ENCODE data around the gene ADARB1.

Gene ADARB1

GRCh38 chr21:45246386-45247320 lies 172.3 kb downstream of the ADARB1 start:
- no peak for DNase-seq (ENCODE audit: low read depth in 1 of 2, low spot score in 1 of 2)

DNA sequence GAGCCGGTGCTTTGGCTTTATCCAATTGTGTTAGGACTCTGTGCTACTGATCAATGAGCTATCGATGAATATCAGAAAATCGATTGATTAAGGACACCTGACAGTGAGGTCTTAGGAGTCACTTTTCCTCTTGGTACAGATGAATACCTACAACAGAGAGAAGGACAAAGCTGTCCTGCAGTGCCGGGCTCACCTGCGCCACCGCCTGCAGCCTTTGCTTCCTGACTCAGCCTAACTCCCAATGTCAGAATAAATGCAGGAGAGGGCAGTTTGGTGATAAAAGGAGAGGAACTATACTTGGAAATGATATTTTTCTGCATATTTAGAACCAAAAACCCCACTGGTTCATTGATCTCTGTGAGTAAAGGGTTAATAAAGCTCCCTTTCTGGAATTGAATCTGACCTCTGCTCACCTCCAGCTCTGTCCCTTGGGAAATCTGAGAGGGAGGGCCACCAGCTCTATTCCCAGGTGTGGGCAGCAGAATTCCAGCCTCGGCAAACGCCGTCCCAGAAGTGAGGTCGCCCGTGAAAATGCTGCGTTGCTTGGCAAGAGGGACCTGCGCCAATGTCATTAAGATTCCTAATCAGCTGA lies 174.0 kb downstream of the ADARB1 start:
- DNase-seq (ENCODE audit: low read depth in 1 of 2, low spot score in 1 of 2), result no peak

DNA sequence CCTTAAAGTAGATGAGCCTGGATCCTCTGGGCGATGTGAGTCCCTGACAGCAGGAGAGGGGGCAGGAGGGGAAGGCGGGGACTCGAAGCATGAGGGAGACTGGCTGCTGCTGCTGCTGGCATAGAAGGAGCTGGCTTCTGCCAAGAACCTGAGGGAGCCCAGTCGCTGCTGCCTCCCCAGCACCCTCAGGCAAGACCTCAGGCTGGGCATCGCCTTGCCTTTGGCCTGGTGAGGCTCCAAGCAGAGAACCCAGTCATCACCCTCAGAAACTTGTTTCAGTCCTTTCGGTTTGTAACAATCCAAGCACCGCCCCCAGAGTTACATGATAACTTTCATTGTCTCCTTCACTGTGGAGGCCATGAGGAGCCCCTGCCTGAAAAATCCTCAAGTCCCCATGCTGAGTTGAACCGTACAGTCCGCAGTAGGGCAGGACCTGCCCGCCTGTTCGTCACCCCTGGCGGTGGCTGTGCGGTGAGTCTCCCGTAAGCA lies 174.6 kb downstream of the ADARB1 start:
- DNase-seq (ENCODE audit: low read depth in 1 of 2, low spot score in 1 of 2), result no peak

DNA sequence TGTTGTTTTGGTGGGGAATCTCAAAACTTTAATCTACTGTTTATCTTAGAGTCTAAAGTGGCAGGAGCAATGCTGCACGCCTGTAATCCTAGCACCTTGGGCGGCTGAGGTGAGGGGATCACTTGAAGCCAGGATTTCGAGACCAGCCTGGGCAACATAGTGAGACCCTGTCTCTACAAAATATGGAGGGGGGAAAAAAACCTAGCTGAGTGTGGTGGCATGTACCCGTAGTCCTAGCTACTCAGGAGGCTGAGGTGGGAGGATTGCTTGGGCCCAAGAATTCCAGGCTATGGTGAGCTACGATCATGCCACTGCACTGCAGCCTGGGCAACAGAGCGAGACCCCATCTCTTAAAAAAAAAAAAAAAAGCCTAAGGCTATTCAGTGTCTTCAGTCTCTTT lies 175.2 kb downstream of the ADARB1 start:
- DNase-seq (ENCODE audit: low read depth in 1 of 2, low spot score in 1 of 2), result no peak

GRCh38 chr21:45250272-45250671 lies 175.9 kb downstream of the ADARB1 start:
- DNase-seq (ENCODE audit: low read depth in 1 of 2, low spot score in 1 of 2), result no peak

DNA sequence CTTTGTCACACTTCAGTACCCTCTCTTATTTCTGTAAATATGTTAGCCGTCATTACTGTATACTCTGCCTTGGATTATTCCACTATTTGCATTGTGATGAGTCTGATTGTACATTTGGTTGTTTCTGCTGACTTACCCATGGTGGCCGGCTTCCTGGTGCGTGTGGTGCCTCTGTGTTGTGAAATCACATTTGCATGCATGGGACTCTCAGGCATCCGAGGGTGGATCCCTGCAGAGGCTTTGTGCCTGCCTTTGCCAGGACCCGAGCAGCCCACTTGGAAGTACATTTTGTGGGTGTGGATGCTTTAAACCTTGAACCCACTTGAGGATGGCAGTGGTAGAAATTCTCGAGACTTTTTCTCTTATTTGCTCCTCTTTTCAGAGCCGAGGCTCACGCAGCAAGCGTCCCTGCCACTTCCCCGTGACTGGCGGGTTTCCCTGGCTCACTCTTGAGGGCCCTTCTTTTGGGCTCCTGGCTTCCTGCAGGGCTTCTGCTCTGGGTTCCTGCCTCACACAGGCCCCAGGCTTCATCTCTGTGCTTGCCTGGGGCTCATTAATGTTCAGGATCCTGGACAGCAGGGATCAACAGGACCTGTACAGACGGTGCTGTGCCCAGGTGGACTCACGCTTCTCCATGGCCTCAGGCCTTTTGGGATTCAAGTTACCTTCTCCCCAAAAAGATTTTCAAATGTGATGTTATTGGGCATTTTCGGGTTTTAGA lies 176.7 kb downstream of the ADARB1 start:
- no peak for DNase-seq (ENCODE audit: low read depth in 1 of 2, low spot score in 1 of 2)

DNA sequence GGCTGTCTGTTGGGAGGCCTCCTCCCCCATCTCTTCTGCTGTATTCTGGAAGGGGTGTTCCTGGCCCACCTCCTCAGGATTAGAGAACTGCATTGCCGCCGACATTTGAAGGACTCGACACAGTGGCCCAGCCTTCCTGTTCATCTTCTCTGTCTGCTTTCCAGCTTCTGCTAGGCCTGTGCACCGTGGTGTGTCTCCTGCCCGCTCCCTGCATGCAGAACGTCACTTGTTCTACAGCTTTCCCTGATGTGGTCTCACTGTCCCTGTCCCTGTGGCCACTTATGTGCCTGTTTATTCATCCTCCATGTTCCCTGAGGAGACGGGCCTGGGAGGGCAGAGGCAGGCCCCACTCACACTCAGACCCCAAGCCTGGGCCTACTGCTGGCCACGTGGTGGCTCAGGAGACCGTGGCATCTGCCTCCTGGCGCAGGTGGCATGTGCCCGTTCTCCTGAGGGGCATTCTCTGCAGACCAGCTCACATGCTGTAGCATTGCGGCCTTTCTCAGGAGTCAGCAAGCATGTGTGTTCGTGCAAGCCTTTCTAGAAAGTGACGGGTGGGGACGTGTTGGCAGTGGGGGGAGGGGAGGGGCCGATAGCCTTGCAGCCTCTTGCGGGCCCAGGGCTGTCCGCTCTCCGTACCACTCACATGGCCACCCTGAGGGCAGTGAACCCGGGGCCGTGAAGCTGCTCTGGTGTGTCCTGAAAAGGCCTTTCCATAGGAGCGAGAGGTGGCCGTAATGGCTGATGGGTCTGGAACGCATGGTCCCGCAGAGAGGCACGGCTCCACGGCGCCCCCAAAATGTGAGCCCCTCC lies 177.5 kb downstream of the ADARB1 start:
- DNase-seq (ENCODE audit: low read depth in 1 of 2, low spot score in 1 of 2), result no peak

DNA sequence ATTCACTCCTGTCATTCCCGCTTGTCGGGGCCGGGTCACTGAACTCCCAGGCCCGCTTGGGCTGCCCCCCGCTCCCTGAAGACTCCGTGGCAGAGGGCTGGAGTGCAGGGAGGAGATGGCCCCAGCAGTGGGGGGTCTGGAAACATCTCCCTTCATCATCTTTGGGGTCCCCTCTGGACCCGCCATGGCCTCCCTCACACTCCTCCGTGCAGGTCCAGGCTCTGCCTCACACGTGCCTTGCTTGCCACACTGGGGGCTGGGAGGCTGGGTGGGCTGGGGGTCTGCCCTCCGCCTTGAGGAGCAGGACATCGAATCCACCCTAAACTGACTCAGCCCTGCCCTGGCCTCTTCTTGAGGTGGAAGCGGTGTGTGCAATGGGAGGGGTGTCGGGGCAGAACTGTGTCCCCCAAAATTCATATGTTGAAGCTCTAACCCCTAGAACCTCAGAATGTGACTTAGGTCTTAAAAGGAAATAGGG lies 178.1 kb downstream of the ADARB1 start:
- DNase-seq (ENCODE audit: low read depth in 1 of 2, low spot score in 1 of 2), result no peak

DNA sequence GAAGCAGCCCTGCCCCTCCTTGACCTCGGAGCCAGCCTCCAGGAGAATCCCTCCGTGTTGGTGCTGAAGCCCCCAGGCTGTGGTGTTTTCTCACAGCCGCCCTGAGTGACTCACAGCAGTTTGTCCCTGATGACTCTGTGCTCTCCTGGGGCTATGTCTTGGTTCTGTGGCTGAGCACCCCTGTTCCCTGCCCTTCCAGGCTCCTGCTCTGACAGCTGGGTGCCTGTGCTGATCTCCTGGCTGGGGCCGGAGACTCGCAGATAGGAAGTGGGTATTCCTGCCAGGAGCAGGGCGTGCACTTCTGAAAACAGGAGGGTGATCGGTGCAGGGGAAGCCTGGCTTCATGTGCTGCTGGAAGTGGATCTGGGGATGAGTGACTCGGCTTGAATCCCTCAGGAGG lies 178.8 kb downstream of the ADARB1 start:
- no peak for DNase-seq (ENCODE audit: low read depth in 1 of 2, low spot score in 1 of 2)

DNA sequence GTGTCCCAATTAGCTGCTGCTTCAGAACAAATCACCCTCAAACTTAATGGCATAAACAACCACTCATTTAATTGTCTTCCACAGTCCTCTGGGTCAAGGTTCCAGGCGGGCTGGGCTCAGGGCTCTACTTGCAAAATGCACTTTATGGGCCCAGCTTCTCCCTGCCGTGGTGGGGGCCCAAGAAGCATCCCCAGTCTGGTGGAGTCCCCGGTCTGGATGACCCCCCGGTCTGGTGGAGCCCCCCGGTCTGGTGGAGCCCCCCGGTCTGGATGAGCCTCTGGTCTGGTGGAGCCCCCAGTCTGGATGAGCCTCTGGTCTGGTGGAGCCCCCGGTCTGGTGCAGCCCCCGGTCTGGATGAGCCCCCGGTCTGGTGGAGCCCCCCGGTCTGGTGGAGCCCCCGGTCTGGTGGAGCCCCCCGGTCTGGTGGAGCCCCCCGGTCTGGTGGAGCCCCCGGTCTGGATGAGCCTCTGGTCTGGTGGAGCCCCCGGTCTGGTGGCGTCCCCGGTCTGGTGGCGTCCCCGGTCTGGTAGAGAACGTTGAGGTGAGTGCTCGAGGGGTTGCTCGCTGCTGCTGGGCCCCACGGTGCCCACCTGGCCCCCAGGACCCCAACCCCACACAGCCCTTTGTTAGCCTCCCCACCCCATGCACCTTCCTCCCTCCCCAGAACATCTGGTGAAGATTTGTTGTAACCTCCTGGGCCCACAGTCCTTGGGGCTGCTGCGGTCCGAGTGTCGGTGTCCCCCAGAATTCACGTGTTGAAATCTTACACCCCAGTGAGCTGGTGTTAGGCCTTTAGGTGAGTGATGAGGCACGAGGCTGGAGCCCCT lies 179.5 kb downstream of the ADARB1 start:
- DNase-seq (ENCODE audit: low read depth in 1 of 2, low spot score in 1 of 2), result no peak

DNA sequence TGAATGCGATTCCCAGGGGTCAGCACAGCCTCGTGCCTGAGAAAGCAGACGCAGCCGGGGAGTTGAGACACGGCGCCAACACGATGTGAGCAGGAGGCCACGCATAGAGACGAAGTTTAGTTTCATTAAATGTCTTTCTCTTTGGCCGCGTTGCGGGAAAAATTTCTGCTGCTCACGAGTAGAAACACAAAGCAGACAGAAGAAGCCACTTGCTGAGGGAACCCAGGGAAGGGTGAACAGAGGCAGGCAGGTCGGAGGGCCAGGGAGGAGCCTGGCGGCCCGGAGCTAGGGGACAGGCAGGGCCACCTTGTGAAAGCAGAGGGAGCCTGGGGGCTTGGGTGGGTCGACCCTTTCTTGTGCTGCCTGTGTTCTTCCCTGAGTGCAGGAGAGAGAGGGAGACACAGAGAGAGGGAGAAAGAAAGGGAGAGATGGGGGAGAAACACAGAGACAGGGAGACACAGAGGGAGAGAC lies 180.1 kb downstream of the ADARB1 start:
- DNase-seq (ENCODE audit: low read depth in 1 of 2, low spot score in 1 of 2), result no peak

DNA sequence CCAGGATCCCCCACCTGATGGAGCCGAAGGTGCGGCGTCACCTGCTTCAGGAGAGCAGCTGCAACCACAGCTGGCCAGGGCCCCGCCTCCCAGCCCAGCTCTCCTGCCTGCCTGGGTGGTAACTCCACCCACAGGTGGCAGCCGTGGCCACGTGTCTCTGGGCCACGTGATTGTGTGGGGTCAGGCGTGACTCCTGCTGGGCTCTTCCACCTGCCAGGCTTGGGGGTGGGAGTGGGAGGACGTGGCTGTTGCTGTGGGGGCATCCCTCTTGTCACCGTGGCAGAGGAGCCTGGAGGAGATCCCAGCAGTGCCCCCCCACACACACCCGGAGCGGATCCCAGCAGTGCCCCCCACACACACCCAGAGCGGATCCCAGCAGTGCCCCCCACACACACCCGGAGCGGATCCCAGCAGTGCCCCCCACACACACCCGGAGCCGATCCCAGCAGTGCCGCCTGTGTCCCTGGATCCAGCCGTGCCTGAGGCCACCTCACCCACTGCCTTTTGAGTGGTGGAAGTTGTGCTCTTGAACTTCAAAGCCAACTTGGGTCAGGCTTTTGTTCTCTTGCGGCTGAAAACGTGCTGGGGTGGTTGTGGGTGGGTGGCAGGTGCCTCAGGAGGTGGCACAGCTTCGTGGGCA lies 181.1 kb downstream of the ADARB1 start:
- no peak for DNase-seq (ENCODE audit: low read depth in 1 of 2, low spot score in 1 of 2)

DNA sequence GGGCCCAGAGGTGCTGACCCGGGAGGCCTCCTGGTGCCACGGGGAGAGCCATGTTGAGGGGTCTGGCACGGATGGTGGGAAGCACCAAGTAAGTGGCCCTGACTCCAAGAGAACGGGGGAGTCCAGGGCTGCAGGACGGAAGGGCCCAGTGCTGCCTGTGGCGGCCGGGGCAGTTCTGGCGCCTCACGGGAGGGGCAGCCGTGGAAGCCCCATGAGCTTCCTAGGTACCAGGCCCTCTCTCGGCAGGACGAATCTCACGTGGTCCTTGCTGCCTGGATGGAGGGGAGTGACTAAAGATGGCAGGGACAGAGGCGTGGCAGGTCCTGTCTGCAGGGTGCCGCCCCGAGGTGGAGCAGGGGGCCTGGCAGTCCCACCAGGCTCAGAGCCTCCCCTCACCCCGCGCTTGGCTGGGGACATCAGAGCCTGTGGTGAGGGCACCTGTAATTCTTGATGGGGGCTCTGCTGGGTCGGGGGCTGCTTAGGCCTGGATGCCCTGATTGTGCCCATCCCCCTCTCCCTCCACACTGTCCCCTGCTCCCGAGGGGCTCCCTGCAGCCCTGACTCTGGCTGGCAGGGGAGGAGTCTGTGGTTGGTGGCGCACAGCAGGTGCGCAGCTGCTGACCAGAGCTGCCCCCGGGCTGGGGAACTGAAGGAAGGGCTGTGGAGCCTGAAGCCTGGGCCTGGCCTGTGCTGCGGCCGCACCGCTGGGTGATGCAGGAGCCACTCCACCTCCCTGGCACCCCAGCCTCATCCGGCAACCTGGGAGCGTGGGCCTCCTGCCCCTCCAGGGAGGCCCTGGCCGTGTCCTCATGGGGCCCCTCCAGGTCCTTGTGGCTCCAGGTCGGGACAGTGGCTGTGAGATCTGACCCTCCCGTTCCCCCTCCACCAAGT lies 181.9 kb downstream of the ADARB1 start:
- no peak for DNase-seq (ENCODE audit: low read depth in 1 of 2, low spot score in 1 of 2)

- DNase-seq (ENCODE audit: low read depth in 1 of 2, low spot score in 1 of 2), result no peak
Measured at GRCh38 chr21:45256912-45257672, 182.7 kb downstream of the ADARB1 start.

GRCh38 chr21:45257673-45258341 lies 183.4 kb downstream of the ADARB1 start:
- no peak for DNase-seq (ENCODE audit: low read depth in 1 of 2, low spot score in 1 of 2)

DNA sequence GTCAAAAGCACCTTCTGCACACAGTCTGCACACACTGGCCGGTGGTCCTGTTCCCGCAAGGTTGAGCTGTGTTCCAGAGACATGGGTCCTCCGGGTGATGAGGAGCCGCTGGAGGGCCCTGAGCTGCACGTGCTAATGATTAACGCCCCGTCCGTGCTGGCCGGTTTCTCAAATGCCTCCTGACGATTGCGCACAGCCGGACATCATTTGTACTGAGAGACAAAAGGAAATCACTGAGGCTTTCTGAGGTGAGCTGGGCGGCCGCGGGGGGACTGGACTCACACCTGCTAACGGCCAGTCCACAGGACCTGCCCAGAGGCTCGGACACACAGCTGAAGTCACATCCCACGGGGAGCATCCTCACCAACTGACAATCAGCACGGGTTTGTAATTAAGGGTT lies 184.1 kb downstream of the ADARB1 start:
- no peak for DNase-seq (ENCODE audit: low read depth in 1 of 2, low spot score in 1 of 2)

- no peak for DNase-seq (ENCODE audit: low read depth in 1 of 2, low spot score in 1 of 2)
Measured at GRCh38 chr21:45259206-45259840, 184.9 kb downstream of the ADARB1 start.
